NCI-H146 treated with DMSO at 0.1 percent for 48 hours (cell line): ENCODE results near the gene LRTM1.

Experiments used
- DNase-seq: peaks from one replicate; lab custom pipeline; 2025; ENCODE audit not compliant: unreplicated experiment; lab: John Stamatoyannopoulos, UW

LRTM1 gene

DNA sequence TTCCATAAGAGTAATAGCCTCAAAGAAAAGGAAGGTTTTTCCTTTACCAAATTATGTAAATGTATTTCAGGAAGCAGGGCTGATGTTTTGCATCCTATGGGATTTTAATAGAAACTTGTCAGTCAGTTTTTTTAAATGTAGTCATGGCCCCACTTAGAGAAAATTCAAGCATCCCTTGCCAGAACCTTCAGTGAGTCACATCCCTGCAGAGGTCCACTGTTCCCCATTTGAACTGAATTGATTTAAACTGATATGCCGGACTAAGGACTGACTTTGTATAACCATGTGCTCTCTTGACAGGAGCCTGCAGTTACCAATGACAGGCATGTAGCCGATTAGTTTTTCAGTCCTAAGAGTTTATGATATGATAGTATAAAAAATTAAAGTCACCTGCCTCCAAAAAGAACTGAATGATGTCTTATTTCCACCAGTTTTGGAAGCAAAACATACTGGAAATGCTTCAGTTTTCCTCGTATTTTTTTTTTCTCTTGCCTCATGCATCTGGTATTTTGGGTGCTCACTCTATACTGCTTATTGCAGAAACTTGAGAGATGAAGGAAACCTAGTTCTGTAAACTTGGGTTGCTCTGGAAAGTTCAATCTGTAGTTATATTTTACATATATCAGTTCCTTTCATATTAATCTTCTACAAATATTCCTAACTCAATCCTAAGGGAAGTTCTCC, 30.7 kb downstream of the LRTM1 start:
- DNase-seq = no peak

DNA sequence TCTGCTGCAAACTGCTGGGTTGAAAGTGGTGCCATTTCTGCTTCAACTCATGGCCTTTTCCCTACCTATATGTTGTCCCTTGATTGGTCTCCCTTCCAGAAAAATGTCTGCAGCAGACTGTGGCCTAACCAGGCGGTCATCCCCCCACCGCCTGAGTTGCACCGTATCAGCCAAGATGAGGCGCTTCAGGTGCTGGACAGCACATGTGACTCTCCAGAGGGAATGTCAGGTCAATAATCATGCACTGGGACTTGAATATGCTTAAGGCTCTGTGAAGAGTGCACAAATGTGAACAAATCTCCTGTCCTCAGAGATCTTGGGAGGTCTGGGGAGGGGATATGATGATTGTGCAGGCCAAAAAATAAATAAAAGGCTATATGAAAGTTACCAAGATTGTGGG, 32.2 kb downstream of the LRTM1 start:
- DNase-seq = no peak

DNA sequence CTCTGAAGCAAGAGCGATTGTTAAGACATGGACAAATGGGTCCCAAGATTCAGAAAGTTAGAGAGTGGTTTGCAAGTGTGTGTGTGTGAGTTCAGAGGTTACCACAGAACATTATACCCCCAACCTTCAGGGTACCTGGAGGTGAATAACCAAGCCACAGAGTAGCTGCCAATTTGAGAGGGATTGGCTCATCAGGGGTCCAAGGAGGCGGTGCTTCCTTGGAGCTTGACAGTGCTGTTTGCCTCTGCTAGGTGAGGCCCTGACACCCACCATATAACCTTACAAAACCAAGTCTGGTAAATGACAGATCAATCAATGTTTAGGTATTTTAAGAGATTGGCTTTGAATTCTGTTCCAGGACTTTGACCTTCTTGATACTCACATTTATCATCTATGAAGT, 35.7 kb downstream of the LRTM1 start:
- DNase-seq = no peak

DNA sequence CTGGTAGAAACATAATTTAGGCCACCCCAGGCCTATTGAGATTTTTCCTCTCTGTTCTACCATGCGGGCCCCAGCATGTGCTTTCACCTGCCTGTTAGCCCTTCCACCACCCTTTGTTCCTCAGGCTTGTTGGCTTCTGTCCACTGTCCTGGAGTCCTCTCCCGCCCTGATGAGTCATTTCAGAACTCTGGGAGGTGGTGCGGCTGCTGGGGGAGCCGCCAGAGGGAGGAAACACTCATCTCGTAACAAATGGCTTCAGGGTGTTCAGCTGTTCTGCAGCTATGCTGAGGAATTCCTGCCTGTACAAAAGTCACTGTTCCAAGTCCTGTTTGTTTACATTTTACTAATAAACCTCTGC, 36.3 kb downstream of the LRTM1 start:
- DNase-seq = peak; percentile 72

DNA sequence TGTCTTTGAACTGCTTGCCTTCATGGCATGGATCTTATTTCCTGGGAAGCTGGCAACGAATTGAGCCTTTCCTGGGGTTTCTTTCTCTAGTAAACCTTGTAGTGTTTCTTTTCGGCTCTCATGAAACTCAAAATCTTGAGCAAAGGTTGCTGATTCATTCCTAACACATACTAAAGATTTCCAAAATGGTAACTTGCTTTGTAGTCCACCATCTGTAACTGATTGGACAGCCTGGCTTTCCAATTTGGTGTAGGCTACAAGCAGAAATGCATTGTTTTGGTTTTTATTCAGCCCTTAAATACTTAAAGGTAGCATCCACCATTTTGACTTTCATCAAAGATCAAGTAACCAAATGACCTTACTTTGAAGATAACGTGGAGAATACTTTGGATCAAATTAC, 38.1 kb downstream of the LRTM1 start:
- DNase-seq = no peak

DNA sequence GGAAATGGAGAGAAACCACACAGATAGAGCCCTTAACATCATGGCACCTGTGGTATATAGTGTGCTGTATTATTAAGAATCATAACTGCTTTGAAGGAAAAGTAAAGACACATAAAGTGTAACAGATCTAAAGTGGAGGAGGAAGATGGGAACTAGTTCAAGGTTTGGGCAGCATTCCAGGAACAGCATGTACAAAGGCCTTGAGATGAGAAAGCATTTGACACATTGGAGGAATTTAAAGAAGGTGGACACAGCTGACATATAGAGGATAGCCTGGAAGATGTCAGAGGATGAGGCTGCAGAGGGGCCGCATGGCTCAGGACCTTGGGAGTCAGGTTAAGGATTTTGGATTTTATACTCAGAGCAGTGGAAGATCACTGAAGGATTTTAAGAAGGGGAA, 39.0 kb downstream of the LRTM1 start:
- DNase-seq = no peak

DNA sequence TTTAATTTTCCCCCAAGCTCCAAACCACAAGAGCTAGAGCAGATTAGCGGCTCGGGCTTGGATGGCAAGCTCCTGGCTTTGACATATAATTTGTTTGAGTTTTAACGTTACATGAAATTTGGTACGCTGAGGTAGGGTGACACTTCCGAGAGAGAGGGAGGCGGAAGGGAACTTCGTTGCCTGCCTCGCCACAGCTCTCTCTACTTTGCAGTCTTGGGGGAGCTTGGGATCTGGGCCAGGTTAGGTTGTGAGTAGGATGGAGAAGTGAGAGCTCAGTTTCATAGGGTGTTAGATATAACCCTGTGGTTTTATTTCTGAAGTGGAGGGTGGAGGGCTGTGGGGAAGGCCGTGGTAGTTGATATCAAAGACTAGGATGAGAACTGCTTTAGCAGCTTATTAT, 39.7 kb downstream of the LRTM1 start:
- DNase-seq = no peak

DNA sequence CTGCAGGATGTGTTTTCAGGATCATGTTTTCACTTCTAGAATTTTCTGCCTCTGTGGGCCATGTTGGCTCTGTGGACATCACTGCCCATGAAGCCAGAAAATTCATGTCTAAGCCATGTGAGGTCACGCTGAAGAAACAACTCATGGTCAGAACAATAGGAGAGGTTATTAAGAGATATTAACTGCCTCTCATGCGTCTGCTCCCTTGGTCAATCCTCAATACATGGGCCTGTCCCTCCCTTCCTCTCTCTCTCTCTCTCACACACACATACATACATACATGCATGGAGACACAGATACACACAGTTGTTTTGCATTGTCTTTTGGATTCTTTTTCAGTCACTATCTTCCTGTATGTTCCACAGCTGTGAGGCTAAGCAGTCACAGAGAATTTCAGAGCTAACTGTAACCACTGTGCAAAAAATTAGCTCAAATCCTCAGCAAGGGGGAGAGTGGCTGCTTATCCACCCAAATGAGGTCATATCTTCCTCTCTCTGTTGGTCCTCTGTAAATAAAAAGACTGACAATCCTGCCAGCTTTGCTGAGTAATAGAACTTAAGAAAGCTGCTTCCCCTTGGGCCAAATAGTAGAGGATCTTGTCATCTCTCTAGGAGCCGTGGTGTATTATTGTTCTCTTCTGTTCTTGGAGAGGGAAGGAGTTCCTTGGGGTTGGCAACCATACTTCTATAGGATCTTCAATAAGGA, 45.6 kb downstream of the LRTM1 start:
- no peak for DNase-seq

GRCh38 chr3:54878145-54878544, 49.7 kb downstream of the LRTM1 start:
- no peak for DNase-seq

GRCh38 chr3:54877730-54878129, 50.1 kb downstream of the LRTM1 start:
- DNase-seq = no peak

GRCh38 chr3:54876694-54877093, 51.2 kb downstream of the LRTM1 start:
- no peak for DNase-seq

DNA sequence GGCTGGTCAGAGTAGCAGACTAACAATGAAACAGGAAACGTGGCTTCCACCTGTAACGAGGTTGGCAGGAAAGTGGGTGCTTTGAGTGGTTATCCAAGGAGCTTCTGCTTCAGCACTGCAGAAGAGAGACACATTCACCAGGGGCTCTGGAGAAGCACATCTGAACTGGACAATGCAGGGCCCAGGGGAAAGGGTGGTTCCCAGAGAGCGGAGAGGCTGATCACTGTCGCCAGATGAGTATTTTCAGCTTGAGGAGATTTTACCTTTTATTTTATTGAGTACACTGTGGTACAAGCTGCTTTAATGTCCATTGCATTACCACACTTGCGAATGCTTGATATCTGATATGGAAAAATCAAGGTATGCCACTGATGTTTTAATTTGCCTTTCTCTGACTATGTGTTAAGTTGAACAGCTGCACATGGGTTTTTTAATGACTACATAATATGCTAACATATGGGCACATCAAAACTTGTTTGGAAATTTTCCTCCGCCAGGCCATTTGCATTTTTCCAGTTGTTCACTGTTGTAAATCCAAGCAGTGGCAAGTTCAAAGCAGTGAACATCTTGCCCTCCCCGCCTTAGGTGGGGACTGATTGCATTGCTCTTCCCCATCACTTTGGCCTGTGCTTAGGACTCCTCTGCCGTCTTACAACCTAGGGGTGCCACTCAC, 52.1 kb downstream of the LRTM1 start:
- DNase-seq = no peak

DNA sequence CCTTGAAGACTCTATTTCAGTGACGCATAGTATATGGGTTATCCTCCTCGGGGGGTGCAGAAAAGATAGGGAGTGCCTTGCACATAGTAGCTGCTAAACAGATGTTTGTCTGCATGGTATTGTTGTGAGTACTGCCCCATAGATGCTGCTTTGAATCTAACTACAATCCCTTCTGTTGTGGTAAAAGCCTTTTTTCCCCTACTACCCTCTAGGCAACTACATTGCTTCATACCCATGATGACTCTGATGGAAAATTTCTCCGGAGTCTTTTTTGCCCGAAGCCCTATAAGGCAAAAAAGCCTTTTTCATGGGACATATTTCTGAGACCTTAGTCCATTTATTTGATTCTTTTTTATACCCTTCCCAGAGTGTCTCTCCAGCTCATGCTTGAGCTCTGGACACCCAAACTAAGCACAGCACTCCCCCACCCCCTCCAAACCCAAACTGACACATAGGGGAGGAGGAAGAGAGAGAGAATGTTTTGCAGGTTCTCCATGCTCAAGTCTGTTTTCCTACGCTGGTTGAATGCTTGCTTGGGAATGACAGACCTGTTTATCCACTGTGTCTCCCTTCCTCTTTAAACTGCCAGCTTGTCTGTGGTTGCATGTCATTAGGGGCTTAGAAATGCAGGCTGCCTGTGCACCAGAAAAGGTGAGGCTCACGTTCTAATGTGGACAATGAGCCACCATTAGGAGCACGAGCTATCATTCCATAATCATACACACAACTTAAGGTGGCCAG, 52.9 kb downstream of the LRTM1 start:
- no peak for DNase-seq

- DNase-seq = no peak
Observed at GRCh38 chr3:54873059-54874010, 54.5 kb downstream of the LRTM1 start.

- DNase-seq = no peak
Observed at GRCh38 chr3:54871867-54872266, 56.0 kb downstream of the LRTM1 start.

DNA sequence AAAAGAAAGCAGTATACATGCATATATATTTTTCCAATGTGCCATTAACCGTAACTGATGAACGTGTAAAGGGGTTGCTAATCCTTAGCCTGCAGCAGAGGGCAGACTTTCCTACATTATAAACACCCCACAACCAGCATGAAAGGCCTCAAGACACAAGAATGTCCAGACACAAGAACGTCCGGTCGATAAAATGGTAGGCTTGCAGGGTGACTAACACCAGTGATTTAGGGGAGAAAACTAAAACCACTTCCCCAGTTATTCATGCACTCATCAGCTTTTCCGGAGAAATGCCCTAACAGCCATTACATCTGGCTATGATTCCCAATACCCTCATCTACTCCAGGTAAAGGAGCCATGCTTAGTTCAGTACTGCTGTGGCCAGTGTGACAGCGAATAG, 57.4 kb downstream of the LRTM1 start:
- DNase-seq = peak; percentile 1
